ENCODE data around the gene BEGAIN. TPM values are rescaled to one million over a fixed set of nuclear protein-coding genes. Genes with fewer than 3 reads are reported as not detected.

The BEGAIN gene
- total and polyA plus RNA-seq, 2 of the 8 experiments (the other 6 are each of a cell fraction or from before 2014, with no cell fraction given): 2.9 to 3.0 TPM

GRCh38 chr14:100619396-100620254 is 32.4 kb upstream of the BEGAIN start:
- H3K36me3 ChIP-seq (ENCODE audit: control insufficient read depth in 2 of 4, insufficient read depth in 4 of 4, low read length in 3 of 4): no peaks in the 10 kb centered on the region
- CTCF ChIA-PET (ENCODE audit: partially characterized antibody): interaction anchor here (0.6 to 4.0 kb wide), 6 partner anchors 27 to 749 kb away, joined by 3 to 24 read pairs (median 5); no protein-coding TSS in a partner anchor
- no peak for TF ChIP-seq SIX5 (IDR thresholded peaks at IDR 0.05; ENCODE audit: low read depth, low read length)
- TF ChIP-seq TEAD4 (IDR thresholded peaks at IDR 0.05; ENCODE audit: low read depth, low read length): no peak
- TF ChIP-seq POLR2A (IDR thresholded peaks at IDR 0.05; ENCODE audit: control extremely low read depth in 1 of 2, low read depth in 2 of 2, low read length in 2 of 2): no peak
- no peak for TF ChIP-seq ATF2 (IDR thresholded peaks at IDR 0.05; ENCODE audit: low read length)
- no peak for TF ChIP-seq BRCA1 (IDR thresholded peaks at IDR 0.05; ENCODE audit: low read depth, low read length)
- TF ChIP-seq SRF (IDR thresholded peaks at IDR 0.05; ENCODE audit: low read depth, low read length): no peak
- no peak for TF ChIP-seq RFX5 (IDR thresholded peaks at IDR 0.05; ENCODE audit: borderline replicate concordance, low read depth, low read length)
- TF ChIP-seq GABPA (IDR thresholded peaks at IDR 0.05; ENCODE audit: borderline replicate concordance, insufficient read depth, low read length): no peak
- no peak for TF ChIP-seq ASH2L (IDR thresholded peaks at IDR 0.05; ENCODE audit: low read length)
- TF ChIP-seq SIRT6 (IDR thresholded peaks at IDR 0.05; ENCODE audit: low read length): no peak
- no peak for TF ChIP-seq EZH2 (IDR thresholded peaks at IDR 0.05; ENCODE audit: low read depth, low read length, severe bottlenecking)

More at GRCh38 chr14:100619396-100620254, 32.4 kb upstream of the BEGAIN start:
- peaks cover 2% of the 10 kb centered on the region; the same call in 1 of the 2 replicates for H3K23me2 ChIP-seq (ENCODE audit: low read depth, low read length)
- DNase-seq (ENCODE audit: low read depth in 1 of 2, low spot score in 2 of 2): no peak
- no peaks in the 10 kb centered on the region for H4K20me1 ChIP-seq (replicated peaks in 1 of 2; ENCODE audit: control insufficient read depth in 1 of 2, insufficient read depth in 2 of 2, low read length in 2 of 2)
- no peak overlapping the region for H4K5ac ChIP-seq (ENCODE audit: insufficient read length, low read depth, low read length)
- POLR2A ChIA-PET (ENCODE audit: partially characterized antibody): interaction anchor here (1.4 kb wide), 1 partner anchor 24 kb away, joined by 3 read pairs; no protein-coding TSS in a partner anchor
- H3K18ac ChIP-seq (ENCODE audit: extremely low read depth, low read length): no peak overlapping the region
- no peak overlapping the region for H2BK20ac ChIP-seq (ENCODE audit: low read length)
- H2BK120ac ChIP-seq (replicated peaks; ENCODE audit: low read depth, low read length): no peak overlapping the region
- H3K9ac ChIP-seq (replicated peaks in 1 of 4; ENCODE audit: extremely low read depth in 1 of 4, low read depth in 3 of 4, low read length in 3 of 4): no peak overlapping the region
- no peak overlapping the region for H2BK12ac ChIP-seq (ENCODE audit: low read depth, low read length)
- H3K4ac ChIP-seq (replicated peaks; ENCODE audit: insufficient read length, low read depth, low read length): no peak overlapping the region
- no peak overlapping the region for H3K56ac ChIP-seq (replicated peaks; ENCODE audit: insufficient read length, low read depth, low read length)
- no peak for FAIRE-seq
- no peak overlapping the region for H3K14ac ChIP-seq (ENCODE audit: insufficient read length)
- no peak overlapping the region for H2AK5ac ChIP-seq (ENCODE audit: low read depth, low read length)
- no peaks in the 10 kb centered on the region for H3K79me1 ChIP-seq (ENCODE audit: low read depth, low read length)
- H2BK5ac ChIP-seq (ENCODE audit: low read depth, low read length): no peak overlapping the region
- peak overlapping the region; percentile 11; the same call in 1 of the 2 replicates for H4K8ac ChIP-seq (ENCODE audit: extremely low read depth, insufficient read depth, low read length)
- H2BK15ac ChIP-seq (ENCODE audit: low read length): no peak overlapping the region
- no peak overlapping the region for H3K23ac ChIP-seq (ENCODE audit: insufficient read length)
- no peaks in the 10 kb centered on the region; a peak in 1 of 7 replicates for H3K4me1 ChIP-seq (replicated peaks in 1 of 4; ENCODE audit: control insufficient read depth in 3 of 4, insufficient read depth in 4 of 4, low read length in 3 of 4)
- no peak overlapping the region for H4K91ac ChIP-seq (replicated peaks; ENCODE audit: insufficient read length, low read length)
- H3K4me2 ChIP-seq (ENCODE audit: insufficient read depth in 1 of 2, low read depth in 2 of 2, low read length in 2 of 2): no peak overlapping the region
- no peak overlapping the region for H3K4me3 ChIP-seq (ENCODE audit: extremely low read depth in 1 of 4, insufficient read depth in 2 of 4, low read depth in 3 of 4, low read length in 4 of 4)
- H3K27me3 ChIP-seq (replicated peaks in 1 of 4; ENCODE audit: control insufficient read depth in 3 of 4, extremely low read depth in 1 of 4, insufficient read depth in 3 of 4, low read length in 3 of 4): peaks cover 0 to 6% (median 0%) of the 10 kb centered on the region in 4 experiments; a peak in 2 of 7 replicates
- H2AFZ ChIP-seq (ENCODE audit: low read length): no peak overlapping the region
- H3K27ac ChIP-seq (ENCODE audit: low read depth, low read length): no peak overlapping the region
- no peaks in the 10 kb centered on the region for H3K9me3 ChIP-seq (ENCODE audit: insufficient read depth in 2 of 2, low read depth in 1 of 2, low read length in 1 of 2)
- H3K79me2 ChIP-seq (ENCODE audit: control insufficient read depth in 1 of 2, insufficient read depth in 2 of 2, low read length in 2 of 2): no peaks in the 10 kb centered on the region
- 85% methylated on average over 9 of the region's 10 CpGs; no CpG with 5 or more reads in 1 of the 2 experiments for WGBS, 2 experiments (ENCODE audit: extremely low coverage in 1 of 2, insufficient coverage in 1 of 2, insufficient read length in 1 of 2, insufficient replicate concordance in 2 of 2, low coverage in 1 of 2, low lambda C conversion rate in 2 of 2, missing lambda C conversion rate in 1 of 2)

All from H1 (cell line).